Measurements from ENCODE around the gene PLEKHA4. TPM values are rescaled to one million over a fixed set of nuclear protein-coding genes. Genes with fewer than 3 reads are reported as not detected.
A peak's percentile ranks its signal among the peaks of the same experiment; 100 is the strongest.

PLEKHA4 gene
- total RNA-seq, 1 donor from 2014 or later: 6.2 TPM

DNA sequence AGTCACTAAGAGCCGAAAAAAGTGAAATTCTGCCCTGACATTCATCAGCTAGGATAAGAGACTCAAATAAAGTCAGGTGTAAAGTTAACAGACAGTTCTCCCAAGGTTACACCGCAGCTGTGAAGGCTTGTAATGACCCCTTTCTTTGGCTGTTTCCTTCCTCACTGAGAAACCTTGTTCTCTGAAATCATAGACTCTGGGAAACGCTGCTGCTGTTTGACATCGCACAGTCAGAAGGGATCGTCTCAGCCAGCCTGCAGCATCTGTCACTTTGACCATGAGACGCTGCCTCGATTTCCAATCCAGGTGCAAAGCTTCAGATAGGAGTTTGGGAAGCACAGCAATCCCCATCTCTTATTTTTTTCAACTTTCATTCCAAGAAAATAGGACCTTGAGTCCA lies 58.3 kb downstream of the PLEKHA4 start:
- Mint-ChIP-seq H3K4me3 (peak overlapping the region; percentile 83), H3K4me1 (peaks cover 46% of the 10 kb centered on the region), H3K27ac (no peak overlapping the region), H3K36me3 (no peaks in the 10 kb centered on the region), H3K9me3 (no peaks in the 10 kb centered on the region), H3K27me3 (ENCODE audit: insufficient read depth, low read depth) (peaks cover 16% of the 10 kb centered on the region)
- no peaks in the 10 kb centered on the region for H4K20me1 ChIP-seq (ENCODE audit: low read depth)
- no peak overlapping the region for H3K27ac ChIP-seq
- peaks cover 62% of the 10 kb centered on the region for H3F3A ChIP-seq (ENCODE audit: low read depth)
- no peaks in the 10 kb centered on the region for H3K36me3 ChIP-seq
- TF ChIP-seq EZH2 (IDR thresholded peaks at IDR 0.05) (no peak), EZH2phosphoT487 (IDR thresholded peaks at IDR 0.05) (no peak)
- TF ChIP-seq, protein P1, sequence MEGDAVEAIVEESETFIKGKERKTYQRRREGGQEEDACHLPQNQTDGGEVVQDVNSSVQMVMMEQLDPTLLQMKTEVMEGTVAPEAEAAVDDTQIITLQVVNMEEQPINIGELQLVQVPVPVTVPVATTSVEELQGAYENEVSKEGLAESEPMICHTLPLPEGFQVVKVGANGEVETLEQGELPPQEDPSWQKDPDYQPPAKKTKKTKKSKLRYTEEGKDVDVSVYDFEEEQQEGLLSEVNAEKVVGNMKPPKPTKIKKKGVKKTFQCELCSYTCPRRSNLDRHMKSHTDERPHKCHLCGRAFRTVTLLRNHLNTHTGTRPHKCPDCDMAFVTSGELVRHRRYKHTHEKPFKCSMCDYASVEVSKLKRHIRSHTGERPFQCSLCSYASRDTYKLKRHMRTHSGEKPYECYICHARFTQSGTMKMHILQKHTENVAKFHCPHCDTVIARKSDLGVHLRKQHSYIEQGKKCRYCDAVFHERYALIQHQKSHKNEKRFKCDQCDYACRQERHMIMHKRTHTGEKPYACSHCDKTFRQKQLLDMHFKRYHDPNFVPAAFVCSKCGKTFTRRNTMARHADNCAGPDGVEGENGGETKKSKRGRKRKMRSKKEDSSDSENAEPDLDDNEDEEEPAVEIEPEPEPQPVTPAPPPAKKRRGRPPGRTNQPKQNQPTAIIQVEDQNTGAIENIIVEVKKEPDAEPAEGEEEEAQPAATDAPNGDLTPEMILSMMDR (IDR thresholded peaks at IDR 0.05): no peak
- H3K27me3 ChIP-seq: no peaks in the 10 kb centered on the region
- peak overlapping the region; percentile 96 for H3K4me2 ChIP-seq
- H3K9ac ChIP-seq: peak overlapping the region; percentile 37
- peaks cover 7% of the 10 kb centered on the region for H3K79me2 ChIP-seq (ENCODE audit: low read depth)
- H3K4me3 ChIP-seq: peak overlapping the region; percentile 58
- peaks cover 32% of the 10 kb centered on the region for H3K4me1 ChIP-seq
- no peak for DNase-seq (ENCODE audit: low spot score)
- H3K9me3 ChIP-seq (ENCODE audit: low read depth): no peaks in the 10 kb centered on the region
- H2AFZ ChIP-seq (replicated peaks): no peak overlapping the region

GRCh38 chr19:48807590-48808308 lies 60.7 kb downstream of the PLEKHA4 start:
- H3K9me3 Mint-ChIP-seq: no peaks in the 10 kb centered on the region
- H3K36me3 Mint-ChIP-seq: no peaks in the 10 kb centered on the region
- H3F3A ChIP-seq (ENCODE audit: low read depth): peaks cover 49% of the 10 kb centered on the region
- no peak overlapping the region for H2AFZ ChIP-seq (replicated peaks)
- peak overlapping the region; percentile 0 for H3K27ac Mint-ChIP-seq
- H3K4me3 Mint-ChIP-seq: peak overlapping the region; percentile 5
- H3K27me3 ChIP-seq: no peaks in the 10 kb centered on the region
- H3K9me3 ChIP-seq (ENCODE audit: low read depth): no peaks in the 10 kb centered on the region
- TF ChIP-seq, protein P1 (IDR thresholded peaks at IDR 0.05): peak; percentile 27
- TF ChIP-seq EZH2phosphoT487 (IDR thresholded peaks at IDR 0.05) (no peak), EZH2 (IDR thresholded peaks at IDR 0.05) (no peak)
- H4K20me1 ChIP-seq (ENCODE audit: low read depth): no peaks in the 10 kb centered on the region
- no peak overlapping the region for H3K27ac ChIP-seq
- H3K79me2 ChIP-seq (ENCODE audit: low read depth): peaks cover 7% of the 10 kb centered on the region
- no peak overlapping the region for H3K9ac ChIP-seq
- H3K4me1 ChIP-seq: peaks cover 25% of the 10 kb centered on the region
- H3K4me2 ChIP-seq: no peak overlapping the region
- H3K4me1 Mint-ChIP-seq: peaks cover 50% of the 10 kb centered on the region
- peak; percentile 60 for DNase-seq (ENCODE audit: low spot score)
- H3K36me3 ChIP-seq: no peaks in the 10 kb centered on the region
- peaks cover 9% of the 10 kb centered on the region for H3K27me3 Mint-ChIP-seq (ENCODE audit: insufficient read depth, low read depth)
- no peak overlapping the region for H3K4me3 ChIP-seq

GRCh38 chr19:48806818-48807589 lies 61.4 kb downstream of the PLEKHA4 start:
- no peaks in the 10 kb centered on the region for H3K9me3 ChIP-seq (ENCODE audit: low read depth)
- H3K36me3 ChIP-seq: no peaks in the 10 kb centered on the region
- H3K4me3 Mint-ChIP-seq: peak overlapping the region; percentile 67
- no peaks in the 10 kb centered on the region for H3K9me3 Mint-ChIP-seq
- no peaks in the 10 kb centered on the region for H4K20me1 ChIP-seq (ENCODE audit: low read depth)
- peak overlapping the region; percentile 31 for H3K27ac ChIP-seq
- no peaks in the 10 kb centered on the region for H3K27me3 ChIP-seq
- H3K4me1 Mint-ChIP-seq: peaks cover 44% of the 10 kb centered on the region
- H2AFZ ChIP-seq (replicated peaks): no peak overlapping the region
- H3K9ac ChIP-seq: no peak overlapping the region
- no peak overlapping the region for H3K4me3 ChIP-seq
- H3K4me2 ChIP-seq: no peak overlapping the region
- DNase-seq (ENCODE audit: low spot score): peak; percentile 42
- peaks cover 22% of the 10 kb centered on the region for H3K4me1 ChIP-seq
- peaks cover 9% of the 10 kb centered on the region for H3K27me3 Mint-ChIP-seq (ENCODE audit: insufficient read depth, low read depth)
- no peaks in the 10 kb centered on the region for H3K36me3 Mint-ChIP-seq
- peaks cover 41% of the 10 kb centered on the region for H3F3A ChIP-seq (ENCODE audit: low read depth)
- peaks cover 7% of the 10 kb centered on the region for H3K79me2 ChIP-seq (ENCODE audit: low read depth)
- peak overlapping the region; percentile 95 for H3K27ac Mint-ChIP-seq
- TF ChIP-seq, protein P1 (IDR thresholded peaks at IDR 0.05): no peak
- TF ChIP-seq EZH2 (IDR thresholded peaks at IDR 0.05) (no peak), EZH2phosphoT487 (IDR thresholded peaks at IDR 0.05) (no peak)
